ENCODE results near the gene ZIC2. TPM values are rescaled to one million over a fixed set of nuclear protein-coding genes. Genes with fewer than 3 reads are reported as not detected.
"Not testable (repeated sequence)": the region's sequence is repeated elsewhere in the genome, so short reads cannot be mapped to it uniquely, and the experiment has no call there.

Gene ZIC2
- total RNA-seq: not detected
- long read RNA-seq: 0 reads

DNA sequence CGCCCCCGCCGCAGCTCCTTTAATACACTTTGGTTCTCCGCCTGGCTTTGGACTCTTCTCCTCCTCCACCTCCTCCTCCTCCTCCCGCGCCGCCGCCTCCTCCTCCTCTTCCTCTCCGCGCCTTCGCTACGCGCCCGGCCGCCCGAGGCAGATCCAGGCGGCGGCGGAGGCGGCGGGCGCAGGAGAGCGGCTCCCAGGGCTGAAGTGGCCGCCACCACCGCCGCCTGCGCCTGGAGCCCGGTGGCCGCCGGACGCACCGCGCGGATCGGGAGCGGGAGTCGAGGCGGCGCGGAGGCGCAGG lies at the start of gene ZIC2:
Gene ZIC2, plus strand, starts transcription at position 50 of the 301 bp plus-strand sequence. CDS start 281 bp downstream, outside the sequence.
- DNase-seq: no peak
- intact Hi-C loops (cut with DNase I): no loop called here
- peak in 1 of 2 donors; percentile 2 for ATAC-seq

DNA sequence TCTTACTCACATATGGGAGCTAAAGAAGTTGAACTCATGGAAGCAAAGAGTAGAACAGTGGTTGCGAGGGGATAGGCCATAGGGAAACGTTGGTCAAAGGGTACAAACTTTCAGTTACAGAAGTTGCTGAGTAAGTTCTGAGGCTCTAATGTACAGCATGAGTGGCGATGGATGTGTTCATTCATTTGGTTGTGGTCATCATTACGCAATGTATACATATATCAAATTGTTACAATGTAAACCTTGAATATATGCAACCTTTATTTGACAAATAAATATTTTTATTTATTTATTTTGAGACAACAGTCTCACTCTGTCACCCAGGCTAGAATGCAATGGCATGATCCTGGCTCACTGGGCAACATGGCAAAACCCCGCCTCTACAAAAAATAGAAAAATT lies 48.7 kb upstream of the ZIC2 start:
- no peak for ATAC-seq
- no peak for DNase-seq
- intact Hi-C loops (cut with DNase I): no loop called here

DNA sequence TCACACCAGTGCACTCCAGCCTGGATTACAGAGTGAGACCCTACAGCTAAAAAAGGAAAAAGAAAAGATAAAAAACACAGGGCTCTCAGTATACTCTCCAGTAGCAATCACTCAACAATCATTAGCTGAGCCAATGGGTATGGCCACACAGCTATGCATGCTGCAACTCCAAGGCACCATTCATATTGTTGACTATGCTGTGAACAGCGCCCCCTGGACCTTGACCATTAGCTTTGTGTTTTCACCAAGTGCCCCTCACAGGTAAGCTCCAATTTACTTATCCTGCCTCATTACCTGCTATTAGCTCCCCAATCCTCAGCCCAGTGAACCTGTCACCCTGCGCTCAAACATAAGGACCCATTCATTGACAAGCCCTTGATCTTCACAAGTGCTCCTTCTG lies 45.8 kb upstream of the ZIC2 start:
- ATAC-seq (no peak), DNase-seq (no peak)
- intact Hi-C loops (cut with DNase I): no loop called here

DNA sequence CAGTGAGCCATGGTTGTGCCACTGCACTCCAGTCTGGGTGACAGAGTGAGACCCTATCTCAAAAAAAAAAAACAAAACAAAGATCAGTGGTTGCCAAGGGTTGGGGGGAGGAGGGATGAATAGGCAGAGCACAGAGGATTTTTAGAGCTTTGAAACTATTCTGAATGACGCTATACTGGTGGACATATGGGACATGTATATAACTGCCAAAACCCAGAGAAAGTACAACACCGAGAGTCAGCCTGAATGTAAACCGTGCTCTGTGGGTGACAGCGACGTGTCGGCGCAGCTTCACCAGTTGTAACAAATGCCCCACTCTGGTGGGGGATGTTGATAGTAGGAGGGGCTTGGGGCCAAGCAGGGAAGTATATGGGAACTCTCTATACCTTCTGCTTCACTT lies 42.9 kb upstream of the ZIC2 start:
- ATAC-seq (no peak), DNase-seq (no peak)
- intact Hi-C loops (cut with DNase I): no loop called here

DNA sequence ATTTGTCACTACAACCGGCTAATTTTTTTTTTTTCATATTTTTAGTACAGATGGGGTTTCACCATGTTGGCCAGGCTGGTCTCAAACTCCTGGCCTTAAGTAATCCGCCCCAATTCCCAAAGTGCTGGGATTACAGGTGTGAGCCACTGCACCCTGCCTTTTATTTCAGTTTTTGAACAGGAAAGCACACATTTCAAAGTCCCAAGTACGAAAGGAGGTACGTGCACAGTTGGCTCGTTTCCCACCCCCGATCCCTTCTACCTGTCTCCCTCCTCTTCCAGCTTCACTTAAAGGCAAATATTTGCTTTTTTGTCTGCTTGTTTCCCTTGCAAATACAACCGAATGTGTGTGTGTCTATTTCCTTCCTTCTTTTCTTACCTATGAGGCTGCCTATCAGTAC lies 40.5 kb upstream of the ZIC2 start:
- ATAC-seq (no peak), DNase-seq (no peak)
- intact Hi-C loops (cut with DNase I): no loop called here

DNA sequence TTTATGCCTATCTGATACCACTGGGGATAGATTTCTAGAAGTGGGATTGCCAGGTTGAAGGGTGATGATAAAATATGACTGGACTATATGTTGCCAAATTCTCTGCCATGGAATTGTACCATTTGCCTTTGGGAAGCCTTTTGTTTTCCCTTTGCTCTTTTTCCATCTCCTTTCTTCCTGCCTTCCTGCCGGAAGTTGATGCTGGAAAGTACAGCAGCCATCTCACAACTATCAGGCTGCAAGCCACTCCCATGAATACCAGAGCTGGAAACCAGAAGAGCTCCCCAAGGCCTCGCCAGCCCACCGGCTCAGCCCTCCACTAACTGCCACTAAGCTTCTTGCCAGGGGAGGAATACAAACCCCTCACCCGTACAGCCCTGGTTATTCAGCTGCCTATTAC lies 39.7 kb upstream of the ZIC2 start:
- ATAC-seq: no peak
- DNase-seq: no peak
- intact Hi-C loops (cut with DNase I): no loop called here

DNA sequence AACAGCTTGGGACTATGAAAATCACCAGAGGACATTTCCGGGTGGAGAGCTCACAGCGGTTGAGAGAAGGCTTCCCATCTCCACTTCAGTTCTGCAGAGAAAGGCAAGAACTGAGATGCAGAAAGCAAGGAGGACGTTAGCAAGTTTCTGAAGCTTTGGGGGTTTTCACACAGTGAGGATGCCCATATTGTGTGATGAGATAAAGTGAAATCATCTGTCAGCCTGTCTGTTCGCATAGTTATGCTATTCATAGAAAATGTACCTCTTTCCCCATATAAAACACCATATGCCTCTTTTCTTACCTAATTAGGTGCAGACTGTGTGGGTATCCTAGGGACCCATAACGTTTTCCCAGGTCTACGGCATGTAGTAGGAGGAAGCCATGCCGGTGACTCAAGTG lies 37.5 kb upstream of the ZIC2 start:
- no peak for DNase-seq
- intact Hi-C loops (cut with DNase I): no loop called here
- no peak for ATAC-seq

DNA sequence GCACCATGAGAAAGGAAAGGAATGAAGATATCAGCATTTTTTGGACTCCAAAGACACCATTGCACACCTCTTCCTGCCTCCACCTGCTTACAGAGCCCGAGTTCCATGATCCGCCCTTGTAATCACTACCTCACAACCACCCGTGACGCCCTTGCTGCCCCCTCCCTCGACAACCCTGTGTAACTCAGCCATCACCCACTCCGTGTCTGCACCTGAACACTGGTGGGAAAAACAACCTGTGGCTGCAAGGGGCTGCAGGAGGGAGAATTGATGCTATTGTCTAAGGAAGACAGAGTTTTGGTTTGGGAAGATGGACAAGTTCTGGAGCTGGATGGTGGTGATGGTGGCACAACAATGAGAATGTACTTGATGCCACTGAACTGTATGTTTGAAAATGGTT lies 37.0 kb upstream of the ZIC2 start:
- DNase-seq: no peak
- no peak for ATAC-seq
- intact Hi-C loops (cut with DNase I): no loop called here

DNA sequence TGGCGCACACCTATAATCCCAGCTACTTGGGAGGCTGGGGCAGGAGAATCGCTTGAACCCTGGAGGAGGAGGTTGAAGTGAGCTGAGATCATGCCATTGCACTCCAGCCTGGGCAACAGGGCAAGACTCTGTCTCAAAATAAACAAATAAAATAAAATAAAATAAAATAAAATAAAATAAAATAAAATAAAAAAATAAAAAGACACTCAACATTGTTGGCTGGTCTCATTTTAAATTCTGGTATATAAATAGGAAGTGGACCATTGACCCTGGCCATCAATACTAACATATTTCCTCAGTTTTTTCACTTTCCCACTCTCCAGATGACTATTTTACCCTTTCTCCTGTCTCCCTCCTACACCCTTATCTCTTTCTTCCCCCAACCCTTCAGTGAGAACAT lies 36.1 kb upstream of the ZIC2 start:
- DNase-seq; ATAC-seq; intact Hi-C loops (cut with DNase I): not testable (repeated sequence)

DNA sequence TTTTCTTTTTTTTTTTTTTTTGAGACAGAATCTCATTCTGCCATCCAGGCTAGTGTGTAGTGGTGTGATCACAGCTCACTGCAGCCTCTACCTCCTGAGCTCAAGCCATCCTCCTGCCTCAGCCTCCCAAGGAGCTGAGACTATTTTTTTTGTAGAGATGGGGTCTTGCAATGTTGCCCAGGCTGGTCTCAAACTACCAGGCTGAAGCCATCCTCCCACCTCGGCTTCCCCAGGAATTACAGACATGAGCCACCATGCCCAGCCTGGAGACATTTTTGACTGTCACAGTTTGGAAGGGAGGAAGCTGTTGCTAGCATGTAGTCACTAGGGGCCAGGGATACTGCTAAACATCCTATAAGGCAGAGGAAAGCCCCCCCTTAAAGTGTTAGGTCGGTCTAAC lies 33.9 kb upstream of the ZIC2 start:
- ATAC-seq (no peak), DNase-seq (no peak)
- intact Hi-C loops (cut with DNase I): no loop called here

DNA sequence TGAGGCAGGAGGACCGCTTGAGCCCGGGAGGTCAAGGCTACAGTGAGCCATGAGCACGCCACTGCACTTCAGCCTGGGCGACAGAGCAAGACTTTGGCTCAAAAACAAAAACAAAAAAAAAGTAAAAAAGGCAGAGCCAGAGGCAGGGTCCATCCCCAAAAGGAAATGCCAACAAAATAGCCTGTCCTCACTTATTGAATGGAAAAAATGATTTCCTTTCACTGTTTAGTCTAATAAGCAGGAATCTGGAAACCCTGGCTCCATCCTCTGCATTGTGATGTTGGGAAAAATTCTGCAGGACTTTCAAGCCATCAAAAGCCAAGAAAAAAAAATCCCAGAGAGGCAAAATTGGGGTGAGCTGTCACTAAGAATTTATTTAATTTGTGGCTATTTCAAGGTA lies 33.2 kb upstream of the ZIC2 start:
- ATAC-seq: no peak
- DNase-seq: no peak
- intact Hi-C loops (cut with DNase I): no loop called here

DNA sequence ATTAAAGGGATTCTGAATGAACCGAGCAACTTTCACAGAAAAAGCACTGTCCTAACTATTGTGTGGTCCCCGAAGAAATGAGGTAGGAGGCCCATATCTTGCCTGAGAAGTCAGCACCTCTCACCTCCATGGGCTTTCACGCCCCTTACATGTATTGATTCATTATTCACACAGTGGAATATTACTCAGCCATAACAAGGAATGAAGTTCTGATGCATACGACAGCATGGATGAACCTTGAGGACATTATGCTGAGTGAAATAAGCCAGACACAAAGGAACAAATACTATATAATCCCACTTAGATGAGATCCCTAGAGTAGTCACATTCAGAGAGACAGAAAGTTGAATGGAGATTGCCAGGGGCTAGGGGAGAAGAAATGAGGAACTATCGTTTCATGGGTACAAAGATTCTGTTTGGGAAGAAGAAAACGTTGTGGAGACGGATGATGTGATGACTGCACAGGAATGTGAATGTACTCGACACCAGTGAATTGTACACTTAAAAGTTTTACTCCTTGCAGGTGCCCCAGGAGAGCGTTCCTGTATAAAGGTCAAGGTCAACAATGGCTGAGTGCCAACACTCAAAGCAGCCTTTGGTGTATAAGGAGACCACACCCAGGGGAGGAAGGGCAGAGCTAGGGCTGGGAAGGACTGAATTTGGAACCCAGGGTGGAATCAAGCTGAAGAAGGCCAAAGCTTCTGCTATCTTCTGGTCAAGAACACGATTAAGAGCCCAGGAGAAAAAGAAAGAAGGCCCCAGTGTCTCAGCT lies 32.5 kb upstream of the ZIC2 start:
- no peak for DNase-seq
- no peak for ATAC-seq
- intact Hi-C loops (cut with DNase I): no loop called here

DNA sequence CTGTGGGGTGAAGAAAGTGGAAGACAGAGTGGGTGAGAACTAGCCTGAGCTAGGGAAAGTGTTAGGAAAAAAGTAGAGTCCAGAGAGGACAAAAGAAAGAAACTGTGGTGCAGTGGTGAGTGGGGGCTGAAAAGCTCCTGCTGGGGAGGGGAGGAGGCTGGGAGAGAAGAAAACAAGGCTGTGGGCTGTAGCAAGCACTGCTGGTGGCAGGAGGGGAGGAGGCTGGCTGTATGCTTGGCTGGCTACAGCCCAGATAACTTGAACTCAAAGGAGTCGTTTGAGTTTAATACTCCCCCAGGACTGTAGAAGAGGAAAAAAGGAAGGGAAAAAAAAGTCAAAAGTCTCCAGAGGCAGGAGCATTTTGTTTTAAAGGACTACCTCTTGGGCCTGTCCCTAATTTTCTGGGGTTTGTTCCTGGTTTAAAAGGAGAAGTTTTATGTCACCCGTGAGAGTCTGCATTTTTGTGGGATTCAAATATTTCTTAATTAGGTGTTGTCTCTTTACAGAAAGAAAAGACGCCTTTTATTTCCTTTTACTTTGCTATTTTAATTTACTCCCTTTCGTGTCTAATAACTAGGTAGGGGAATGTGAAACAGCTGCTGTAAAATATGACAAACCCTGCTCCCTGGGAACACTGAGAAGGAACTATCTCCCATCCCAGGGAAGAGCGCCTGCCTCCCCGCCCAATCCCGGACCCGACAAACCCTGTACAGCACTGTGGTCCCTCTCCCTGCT lies 31.7 kb upstream of the ZIC2 start:
- DNase-seq (no peak), ATAC-seq (no peak)
- intact Hi-C loops (cut with DNase I): no loop called here

DNA sequence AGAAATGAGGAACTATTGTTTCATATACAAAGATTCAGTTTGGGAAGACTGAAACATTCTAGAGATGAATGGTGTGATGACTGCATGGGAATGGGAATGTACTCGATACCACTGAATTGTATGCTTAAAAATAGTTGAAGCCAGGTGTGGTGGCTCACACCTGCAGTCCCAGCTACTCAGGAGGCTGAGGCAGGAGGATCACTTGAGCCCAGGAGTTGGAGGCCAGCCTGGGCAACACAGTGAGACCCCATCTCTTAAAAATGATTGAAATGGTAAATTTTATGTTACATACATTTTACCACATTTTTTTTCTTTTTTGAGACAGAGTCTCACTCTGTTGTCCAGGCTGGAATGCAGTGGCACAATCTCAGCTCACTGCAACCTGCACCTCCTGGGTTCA lies 29.9 kb upstream of the ZIC2 start:
- ATAC-seq; DNase-seq; intact Hi-C loops (cut with DNase I): not testable (repeated sequence)

DNA sequence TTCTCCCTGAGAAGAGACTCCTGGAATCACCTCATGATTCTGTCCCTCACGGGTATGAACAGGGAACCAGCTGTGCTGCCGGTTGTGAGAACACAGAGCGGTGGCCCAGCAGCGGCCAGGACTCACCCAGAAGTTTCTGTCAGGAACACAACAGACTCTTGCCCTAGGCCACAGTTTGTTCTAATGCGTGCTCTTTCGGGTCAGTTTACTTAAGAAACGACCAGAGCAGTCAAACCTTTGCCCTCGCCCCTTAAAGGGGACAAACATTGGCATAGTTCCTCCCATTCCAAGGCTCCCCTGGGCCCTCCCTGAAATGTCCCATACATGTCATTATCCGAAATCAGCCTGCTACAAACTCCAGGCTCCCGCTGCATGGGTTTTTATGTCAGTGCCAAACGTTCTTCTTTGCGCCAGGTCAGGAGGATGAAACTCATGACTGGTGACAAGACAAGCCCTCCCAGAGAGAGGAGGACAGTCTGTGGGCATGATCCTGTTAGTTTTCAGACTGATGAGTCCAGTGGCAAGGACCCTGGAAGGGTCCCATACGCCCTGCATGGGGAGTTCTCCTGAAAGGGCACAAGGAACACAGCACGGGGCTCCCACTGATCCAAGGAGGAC lies 28.3 kb upstream of the ZIC2 start:
- no peak for DNase-seq
- no peak for ATAC-seq
- intact Hi-C loops (cut with DNase I): no loop called here

DNA sequence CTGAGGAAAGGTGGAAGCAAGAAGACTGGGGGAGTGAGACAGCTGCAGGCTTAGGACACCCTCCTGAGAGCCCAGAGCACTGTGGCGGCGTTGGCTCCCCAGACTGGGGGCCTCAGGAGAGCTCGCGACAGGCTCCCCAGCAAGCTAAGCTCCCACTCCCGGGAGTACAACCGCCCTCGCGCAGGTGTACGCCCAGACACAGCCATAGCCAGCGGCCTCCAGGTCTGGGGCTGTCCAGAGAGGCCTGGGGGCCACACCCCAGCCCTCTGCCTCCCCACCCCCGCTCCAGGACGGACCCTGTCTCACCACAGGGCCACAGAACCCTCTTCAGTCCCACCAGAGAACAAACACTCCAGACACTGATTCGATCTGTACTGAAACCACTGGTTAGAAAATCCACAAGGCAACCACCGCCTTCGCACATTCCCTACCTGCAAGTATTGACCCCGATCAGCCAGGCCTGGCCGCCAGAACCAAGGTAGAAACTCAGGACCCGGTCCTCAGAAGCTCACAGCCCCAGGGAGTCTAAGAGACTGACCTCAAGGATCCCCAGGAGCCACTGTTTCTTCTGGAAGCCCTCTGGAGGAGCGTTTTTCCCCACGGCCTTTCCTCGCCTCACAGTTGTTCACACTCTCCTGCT lies 26.4 kb upstream of the ZIC2 start:
- ATAC-seq (no peak), DNase-seq (no peak)
- intact Hi-C loops (cut with DNase I): no loop called here

DNA sequence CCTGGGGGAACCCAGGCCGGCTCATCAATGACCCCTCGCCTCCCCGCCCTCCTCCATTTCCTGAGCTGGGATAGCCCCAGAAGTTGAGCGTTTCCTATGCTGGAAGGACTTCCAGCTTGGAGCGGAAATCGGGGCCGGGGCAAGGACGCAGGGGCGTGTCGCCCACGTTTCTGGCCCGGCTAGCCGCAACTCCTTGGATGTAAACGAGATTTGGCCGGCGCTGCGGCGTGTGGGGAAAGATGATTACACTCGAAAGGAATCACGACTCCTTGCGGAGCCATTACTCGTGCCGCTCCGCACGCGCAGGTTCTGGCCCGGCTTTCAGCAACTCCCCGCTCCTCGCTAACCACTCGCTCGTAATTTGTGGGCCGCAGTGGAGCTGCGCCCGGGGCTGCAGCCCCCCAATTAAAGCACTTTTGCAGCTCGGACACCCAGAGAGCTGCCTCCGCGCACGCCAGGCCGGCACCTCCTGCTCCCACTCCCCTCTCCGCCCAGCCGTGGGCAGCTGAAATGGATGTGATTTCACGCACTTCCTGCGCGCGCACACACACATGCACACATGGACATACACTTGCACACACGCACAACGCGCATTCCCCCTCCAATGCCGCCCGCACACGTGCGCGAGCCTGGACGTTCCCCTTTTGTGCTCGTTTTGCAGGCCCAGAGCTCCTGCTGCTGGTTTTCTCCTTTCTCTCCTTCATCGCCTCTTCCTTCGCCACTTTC lies 25.7 kb upstream of the ZIC2 start:
- DNase-seq (peak; percentile 58), ATAC-seq (peak; percentile 45 to 50)
- intact Hi-C loops (cut with DNase I): no loop called here

DNA sequence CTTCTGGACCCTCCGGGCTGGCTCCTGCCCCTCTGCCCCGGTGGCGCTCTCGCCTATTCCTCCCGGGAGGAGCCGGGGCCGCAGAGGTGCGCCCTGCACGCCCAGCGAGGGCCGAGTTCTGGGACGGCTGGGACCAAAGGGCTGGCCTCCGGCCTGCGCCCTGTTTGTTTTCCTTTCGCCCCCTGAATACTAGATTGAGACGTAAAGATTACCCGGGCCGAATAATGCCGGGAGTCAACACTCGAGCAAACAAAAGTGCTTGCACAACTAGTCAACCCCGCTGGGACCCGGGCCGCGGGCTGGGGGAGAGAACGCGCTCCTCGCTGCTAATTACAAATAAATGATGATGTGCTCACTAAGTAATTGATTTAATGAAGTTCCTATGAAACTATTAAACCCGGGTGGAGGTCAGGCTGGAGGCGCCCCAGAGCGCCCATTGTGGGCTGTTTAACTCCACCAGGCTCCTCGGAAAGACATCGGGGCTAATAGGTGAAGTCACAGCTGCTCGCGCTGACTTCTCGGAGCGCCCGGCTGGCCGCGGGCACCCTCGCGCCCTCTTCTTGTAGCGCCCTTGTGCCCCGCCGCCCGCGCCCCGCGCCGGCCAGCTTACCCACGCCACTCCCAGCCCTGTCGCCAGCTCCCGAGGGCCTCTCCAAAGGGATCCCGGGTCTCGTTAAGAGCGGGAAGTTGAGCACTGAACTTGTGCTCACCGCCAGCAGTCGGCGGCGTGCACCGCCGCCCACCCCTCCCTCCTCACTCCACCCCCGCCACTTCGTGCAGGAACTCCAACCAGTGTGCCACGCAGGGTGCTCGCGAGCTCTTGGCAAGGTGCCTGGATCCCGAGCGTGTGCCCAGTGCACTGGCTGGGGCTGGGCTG lies 24.9 kb upstream of the ZIC2 start:
- DNase-seq (no peak), ATAC-seq (peak in 1 of 2 donors; percentile 17)
- intact Hi-C loops (cut with DNase I): no loop called here
